Adipocyte (in vitro differentiated cells): Measurements from ENCODE around the gene RAB6B.

Experiments used
- DNase-seq: peaks from one replicate; pipeline ENCODE4 v3.0.0-alpha.2; 2015; ENCODE audit warnings: low read depth
- H3K27me3 ChIP-seq: replicated peaks from 2 replicates; pipeline ENCODE4 v1.7.0; 2013; ENCODE audit warnings: mild to moderate bottlenecking, low read length, moderate library complexity; ENCODE audit not compliant: control insufficient read depth, insufficient read depth
- H3K36me3 ChIP-seq: 2 replicates; pipeline ENCODE4 v1.7.0; 2013; ENCODE audit warnings: low read length, mild to moderate bottlenecking, moderate library complexity; ENCODE audit not compliant: control insufficient read depth, insufficient read depth, severe bottlenecking
- H3K4me1 ChIP-seq: 2 replicates; pipeline ENCODE4 v1.7.0; 2013; ENCODE audit warnings: mild to moderate bottlenecking, low read length, moderate library complexity; ENCODE audit not compliant: control insufficient read depth, insufficient read depth
- H3K4me3 ChIP-seq: 2 replicates; pipeline ENCODE4 v1.7.0; 2013; ENCODE audit warnings: mild to moderate bottlenecking, low read length, moderate library complexity
- H3K9ac ChIP-seq: 2 replicates; pipeline ENCODE4 v1.7.0; 2013; ENCODE audit warnings: mild to moderate bottlenecking, low read length, moderate library complexity
- H3K9me3 ChIP-seq: 2 replicates; pipeline ENCODE4 v1.7.0; 2013; ENCODE audit warnings: mild to moderate bottlenecking, low read length, moderate library complexity; ENCODE audit not compliant: control insufficient read depth

Gene RAB6B

DNA sequence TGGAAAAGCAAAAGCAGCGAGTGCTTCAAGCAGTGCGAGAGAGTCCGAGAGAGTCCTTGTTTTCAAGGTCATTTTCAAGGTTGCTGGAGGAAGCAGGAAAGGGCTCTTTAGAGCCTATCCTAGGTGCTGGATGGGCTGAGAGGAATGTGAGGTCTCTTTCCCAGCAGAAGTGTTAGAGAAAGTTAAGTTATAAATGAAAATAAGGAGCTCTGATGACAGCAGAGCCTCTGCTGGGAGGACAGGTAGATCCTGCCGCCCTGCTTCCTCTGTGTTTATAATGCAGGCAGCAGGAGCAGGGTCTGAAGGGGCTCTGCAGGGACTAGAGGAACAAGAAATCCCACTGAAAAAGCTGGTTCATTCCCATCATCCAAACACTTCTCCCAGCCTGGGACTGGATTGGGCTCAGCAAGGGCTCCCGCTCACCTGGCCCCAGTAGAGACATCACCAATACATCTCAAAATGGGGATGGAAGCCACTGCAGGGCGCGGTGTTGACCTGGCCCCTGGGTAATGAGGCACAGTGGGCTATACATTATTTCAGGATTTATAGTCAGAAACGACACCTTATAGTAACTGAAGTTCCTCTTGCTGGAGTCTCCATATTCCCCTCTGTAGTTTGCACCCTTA is 41.5 kb upstream of the RAB6B start:
- Histone ChIP-seq H3K36me3 (no peaks in the 10 kb centered on the region), H3K9me3 (no peaks in the 10 kb centered on the region), H3K9ac (no peak overlapping the region), H3K4me3 (no peak overlapping the region), H3K27me3 (peaks cover 4% of the 10 kb centered on the region), H3K4me1 (peaks cover 4% of the 10 kb centered on the region)
- no peak for DNase-seq

DNA sequence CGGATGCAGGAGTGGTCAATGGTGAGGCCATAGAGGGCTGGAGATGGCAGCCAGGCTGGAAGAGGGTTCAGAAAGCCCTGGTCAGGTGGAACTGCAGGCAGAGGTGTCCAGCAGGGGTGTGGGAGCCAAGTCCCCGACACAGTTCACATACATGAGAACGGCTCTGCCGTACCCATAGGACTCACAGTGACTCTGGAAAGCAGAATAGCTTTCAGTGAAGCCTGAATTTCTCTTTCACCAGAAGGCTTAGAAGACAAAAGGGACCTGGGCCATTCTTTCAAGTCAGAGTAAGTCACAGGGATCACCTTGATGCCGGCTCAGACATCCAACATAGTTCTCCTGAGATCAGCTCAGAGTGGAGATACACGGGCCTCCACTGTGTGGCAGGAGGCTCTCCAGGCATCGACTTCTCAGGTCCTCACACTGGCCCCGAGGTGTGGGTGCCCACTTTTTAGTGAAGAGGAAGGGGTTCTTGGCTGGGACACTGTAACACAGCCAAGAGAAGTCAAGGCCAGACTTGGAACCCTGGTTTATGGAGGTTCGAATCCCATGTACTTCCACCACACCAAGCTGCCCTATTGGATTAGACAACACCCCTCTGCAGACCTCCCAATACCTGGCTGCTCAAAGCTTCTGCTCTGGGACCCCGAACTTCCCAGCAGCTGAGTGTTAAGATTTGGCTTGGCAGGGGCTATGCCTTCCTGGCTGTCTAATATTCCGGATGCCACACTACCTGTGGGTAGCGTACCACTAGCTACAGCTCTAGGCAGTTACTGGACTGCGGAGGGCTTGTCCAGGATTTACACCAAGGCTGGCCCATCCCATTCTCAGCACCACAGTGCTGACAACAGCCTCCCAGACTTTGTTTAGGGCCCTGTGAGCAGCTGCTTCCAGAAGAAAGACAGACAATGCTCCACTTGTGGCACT is 40.4 kb upstream of the RAB6B start:
- no peak for DNase-seq
- peaks cover 4% of the 10 kb centered on the region for H3K4me1 ChIP-seq
- H3K36me3 ChIP-seq = no peaks in the 10 kb centered on the region
- no peak overlapping the region for H3K9ac ChIP-seq
- peaks cover 4% of the 10 kb centered on the region for H3K27me3 ChIP-seq
- H3K4me3 ChIP-seq = no peak overlapping the region
- H3K9me3 ChIP-seq = no peaks in the 10 kb centered on the region

DNA sequence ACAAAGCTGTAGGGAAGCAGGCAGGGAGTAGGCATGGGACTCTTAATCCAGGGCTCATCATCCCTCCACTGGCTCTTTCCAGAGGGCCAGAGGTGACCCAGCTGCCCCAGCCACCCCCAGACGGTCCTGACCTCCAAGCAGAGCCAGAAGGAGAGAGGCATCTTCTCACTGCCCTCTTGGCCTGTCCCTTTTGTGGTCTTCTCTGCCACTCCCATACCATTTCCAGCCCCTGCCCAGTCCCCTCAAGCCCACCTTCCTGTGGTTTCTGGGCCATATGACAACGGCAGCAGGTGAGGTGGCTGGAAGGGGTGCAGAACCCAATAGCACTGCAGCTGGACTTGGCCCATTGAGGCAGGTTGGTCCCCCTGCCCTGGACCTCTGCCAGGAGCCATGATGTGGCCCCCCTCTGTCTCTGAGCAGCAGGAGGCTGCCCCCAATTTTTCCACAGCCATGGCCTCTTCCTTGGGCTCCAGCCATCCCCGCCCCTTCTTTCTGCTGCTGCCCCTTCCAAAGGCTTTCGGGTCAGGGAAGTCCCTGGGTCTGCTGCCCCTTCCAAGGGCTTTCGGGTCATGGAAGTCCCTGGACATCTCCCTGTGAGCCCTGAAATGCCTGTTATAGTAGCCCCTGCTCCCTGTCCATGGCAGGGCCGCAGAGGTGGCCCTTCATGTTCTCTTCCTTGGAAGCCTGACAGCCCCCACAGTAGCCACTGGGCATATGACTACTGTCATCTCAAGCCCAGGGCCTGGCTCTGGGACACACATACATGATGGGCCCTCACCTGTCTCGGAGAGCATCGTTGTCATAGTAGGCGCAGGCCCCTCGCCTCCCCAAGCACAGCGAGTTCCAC is 39.5 kb upstream of the RAB6B start:
- peaks cover 7% of the 10 kb centered on the region for H3K4me1 ChIP-seq
- no peak overlapping the region for H3K9ac ChIP-seq
- H3K36me3 ChIP-seq = no peaks in the 10 kb centered on the region
- H3K4me3 ChIP-seq = no peak overlapping the region
- DNase-seq = no peak
- H3K9me3 ChIP-seq = no peaks in the 10 kb centered on the region
- H3K27me3 ChIP-seq = peaks cover 4% of the 10 kb centered on the region

DNA sequence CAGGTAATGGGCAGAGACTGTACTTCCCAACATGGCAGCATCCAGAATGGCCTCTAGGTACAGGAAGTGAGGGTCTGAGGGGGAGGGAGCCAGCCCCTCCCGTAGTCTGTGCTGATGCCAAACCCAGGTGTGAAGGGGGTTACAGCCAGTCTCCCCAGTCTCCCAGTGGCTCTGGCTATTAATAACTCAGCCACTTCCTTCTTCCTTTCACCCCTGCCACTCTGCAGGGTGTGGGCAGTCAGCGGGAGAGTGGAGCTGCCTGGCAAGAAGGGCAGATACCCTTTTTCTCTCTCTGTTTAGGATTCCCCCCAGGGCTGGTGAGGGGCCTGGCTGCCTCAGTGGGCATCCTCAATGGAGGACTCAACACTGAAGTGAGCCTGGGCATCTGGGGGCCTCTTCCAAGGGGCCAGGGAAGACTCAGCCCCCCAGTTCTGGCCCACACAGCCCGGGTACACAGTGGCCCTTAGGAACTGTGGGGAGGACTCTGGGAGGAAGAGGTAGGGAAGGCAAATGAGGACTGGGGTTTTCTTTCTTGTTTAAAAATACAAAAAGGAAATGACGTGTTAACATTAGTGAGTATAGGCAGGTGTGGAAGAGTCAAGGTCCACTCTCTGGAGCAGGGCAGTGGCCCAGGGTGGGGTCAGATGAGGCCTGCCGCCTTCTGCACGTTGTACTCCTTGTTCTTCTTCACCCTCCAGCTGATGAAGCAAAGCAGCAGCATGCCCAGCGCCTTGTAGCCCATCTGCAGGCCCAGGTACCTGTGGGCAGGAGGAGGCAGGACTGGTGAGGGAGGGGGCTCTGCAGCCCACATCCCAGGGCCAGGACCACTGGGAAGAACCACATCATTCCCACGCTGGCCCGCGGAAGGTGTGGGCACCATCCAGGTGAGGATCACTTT is 38.6 kb upstream of the RAB6B start:
- no peak overlapping the region for H3K9ac ChIP-seq
- H3K4me1 ChIP-seq = peaks cover 7% of the 10 kb centered on the region
- peaks cover 4% of the 10 kb centered on the region for H3K27me3 ChIP-seq
- H3K36me3 ChIP-seq = no peaks in the 10 kb centered on the region
- no peak for DNase-seq
- no peaks in the 10 kb centered on the region for H3K9me3 ChIP-seq
- H3K4me3 ChIP-seq = no peak overlapping the region

DNA sequence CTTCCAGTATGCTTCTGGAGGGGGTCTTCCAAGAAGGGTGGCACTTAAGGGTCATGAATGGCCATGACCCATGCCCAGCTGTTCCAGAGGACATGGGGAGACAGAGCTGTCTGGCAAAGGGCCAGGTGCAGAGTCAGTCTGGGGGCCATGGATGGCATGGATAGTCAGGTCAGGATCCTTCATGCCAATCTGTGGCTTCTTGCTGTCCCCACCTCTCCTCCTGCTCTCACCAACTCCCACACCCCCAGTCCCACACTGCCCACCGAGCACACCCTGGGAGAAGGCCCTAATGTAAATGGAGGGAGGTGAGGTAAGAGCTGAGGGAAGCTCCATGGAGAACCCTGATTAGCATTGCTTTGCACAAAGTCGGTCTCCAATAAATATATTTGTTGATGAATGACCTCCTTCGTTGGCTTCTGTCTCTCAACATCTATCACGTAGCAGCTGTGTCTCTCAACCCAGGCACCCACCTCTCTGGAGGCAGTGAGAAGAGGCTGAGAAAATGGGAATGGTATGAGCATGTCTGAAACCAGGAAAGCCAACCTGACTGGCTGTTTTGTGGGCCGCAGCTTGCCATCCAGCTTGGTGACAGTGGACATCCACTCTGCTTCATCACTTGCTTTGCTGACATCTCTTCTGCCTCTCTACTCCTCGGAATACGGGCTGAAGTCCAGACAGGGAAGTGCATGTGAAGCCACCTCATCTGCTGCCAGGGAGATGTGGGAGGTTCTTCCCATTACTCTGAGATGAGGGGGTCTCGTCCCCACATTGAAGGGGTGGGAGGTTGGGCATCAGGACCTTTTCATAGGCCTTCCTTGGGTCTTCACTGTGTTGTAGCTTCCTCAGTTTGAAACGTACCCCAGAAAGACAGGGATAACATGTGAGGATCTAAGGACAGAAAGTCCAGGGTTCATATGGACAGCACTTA is 37.7 kb upstream of the RAB6B start:
- DNase-seq = no peak
- Histone ChIP-seq H3K9ac (no peak overlapping the region), H3K4me1 (peaks cover 7% of the 10 kb centered on the region), H3K4me3 (no peak overlapping the region), H3K9me3 (no peaks in the 10 kb centered on the region), H3K27me3 (peaks cover 4% of the 10 kb centered on the region), H3K36me3 (no peaks in the 10 kb centered on the region)

DNA sequence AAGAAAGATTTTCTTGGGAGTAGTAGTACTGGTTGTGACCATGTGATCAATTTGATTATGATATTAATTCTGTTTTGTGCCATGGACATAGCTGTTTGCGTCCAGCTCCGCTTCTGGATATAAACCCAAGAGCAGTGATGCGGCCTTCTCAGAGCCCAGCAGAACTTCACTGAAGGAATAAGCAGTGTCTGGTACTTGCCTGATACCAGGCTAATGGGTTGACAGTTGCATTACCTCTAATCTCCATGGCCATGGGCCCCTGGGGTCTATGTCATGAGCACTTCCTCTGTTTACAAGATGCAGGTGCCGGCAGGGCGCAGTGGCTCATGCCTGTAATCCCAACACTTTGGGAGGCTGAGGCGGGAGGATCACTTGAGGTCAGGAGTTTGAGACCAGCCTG is 36.3 kb upstream of the RAB6B start:
- Histone ChIP-seq H3K9ac (no peak overlapping the region), H3K4me3 (no peak overlapping the region), H3K9me3 (no peaks in the 10 kb centered on the region), H3K4me1 (peaks cover 8% of the 10 kb centered on the region), H3K27me3 (peaks cover 7% of the 10 kb centered on the region), H3K36me3 (no peaks in the 10 kb centered on the region)
- no peak for DNase-seq

DNA sequence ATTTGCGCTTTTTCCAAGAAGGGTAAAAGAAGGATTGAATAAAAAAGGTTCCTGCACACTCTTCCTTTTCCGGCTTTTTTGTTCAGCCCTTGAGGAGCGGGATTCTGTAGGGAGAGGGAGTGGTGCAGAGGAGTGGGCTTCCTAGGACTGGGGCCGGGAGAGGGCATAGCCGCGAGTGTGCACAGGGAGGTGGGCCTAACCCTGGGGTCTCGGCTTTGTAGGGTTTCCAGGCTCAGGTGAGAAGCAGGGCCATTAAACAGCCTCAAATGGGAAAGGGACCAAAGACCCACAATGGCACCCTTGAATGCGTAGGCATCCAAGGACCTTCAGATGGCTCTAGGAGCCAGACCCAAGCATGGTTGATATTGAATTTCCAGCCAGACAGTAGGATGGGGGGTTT is 35.4 kb upstream of the RAB6B start:
- Histone ChIP-seq H3K36me3 (no peaks in the 10 kb centered on the region), H3K9me3 (no peaks in the 10 kb centered on the region), H3K4me3 (no peak overlapping the region), H3K4me1 (peaks cover 9% of the 10 kb centered on the region), H3K27me3 (peaks cover 3% of the 10 kb centered on the region), H3K9ac (peak overlapping the region; percentile 17)
- no peak for DNase-seq

DNA sequence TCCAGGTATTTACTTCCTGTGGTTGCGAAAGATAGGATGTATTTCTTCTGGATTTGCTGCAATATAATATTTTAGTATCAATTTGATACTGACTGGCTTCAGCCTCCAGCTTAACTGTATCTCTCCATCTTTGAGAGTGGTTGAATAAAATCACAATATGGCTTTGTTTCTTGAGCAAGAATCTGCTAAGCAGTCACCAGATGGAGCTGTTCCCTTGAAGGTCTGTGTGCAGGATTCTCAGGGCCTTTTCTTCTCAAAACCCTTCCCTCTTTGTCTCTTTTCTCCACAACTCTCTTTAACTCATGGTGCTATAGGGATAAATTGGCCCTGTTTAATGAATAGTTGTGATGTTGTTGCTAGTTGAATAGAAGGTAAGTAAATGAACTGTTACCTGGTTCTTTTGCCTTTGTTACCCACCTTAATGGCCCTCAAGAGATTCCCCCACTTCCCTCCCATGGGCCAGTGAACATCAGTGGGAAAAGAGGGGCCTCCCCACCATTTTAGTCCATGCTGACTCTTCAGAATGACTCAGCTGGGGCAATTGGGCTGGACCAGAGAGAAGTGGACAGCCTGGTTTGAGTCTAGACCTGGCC is 34.8 kb upstream of the RAB6B start:
- no peak overlapping the region for H3K4me3 ChIP-seq
- H3K9me3 ChIP-seq = no peaks in the 10 kb centered on the region
- H3K9ac ChIP-seq = peak overlapping the region; percentile 17
- peaks cover 9% of the 10 kb centered on the region for H3K4me1 ChIP-seq
- H3K36me3 ChIP-seq = no peaks in the 10 kb centered on the region
- H3K27me3 ChIP-seq = peaks cover 3% of the 10 kb centered on the region
- peak; percentile 88 for DNase-seq

DNA sequence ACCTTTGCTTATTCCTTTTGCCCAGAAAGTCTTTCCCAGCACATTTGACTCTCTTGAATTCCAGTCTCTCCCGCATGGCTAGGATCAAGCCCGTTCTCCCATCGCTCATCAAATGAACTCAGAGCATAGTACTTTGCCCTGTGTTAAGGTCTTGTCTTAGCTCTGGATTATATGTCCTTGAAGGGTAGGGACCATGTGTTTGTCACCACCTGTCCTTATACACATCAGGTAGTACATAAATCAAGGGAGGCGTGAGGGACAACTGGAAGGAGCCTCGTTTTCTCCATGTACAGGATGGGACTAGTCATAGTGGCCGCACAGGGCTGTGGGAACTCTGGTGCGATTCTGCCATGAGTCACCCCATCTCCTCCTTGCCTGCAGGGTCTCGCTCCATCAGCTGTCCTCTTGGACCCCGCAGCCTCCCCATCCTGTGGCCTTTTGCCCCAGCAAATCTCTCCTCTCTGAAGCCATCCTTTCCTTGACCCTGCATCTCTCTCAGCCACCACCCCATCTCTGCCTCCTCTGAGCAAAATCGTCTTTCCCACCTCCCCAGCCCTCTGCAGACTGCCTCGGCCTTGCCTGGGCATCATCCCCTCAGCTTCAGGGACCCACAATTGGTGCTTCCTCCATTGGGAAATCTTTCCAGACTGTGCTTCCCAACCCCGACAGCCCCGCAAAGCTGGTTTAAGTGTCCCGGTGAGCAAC is 33.4 kb upstream of the RAB6B start:
- H3K9me3 ChIP-seq = no peaks in the 10 kb centered on the region
- H3K36me3 ChIP-seq = no peaks in the 10 kb centered on the region
- H3K4me3 ChIP-seq = no peak overlapping the region
- DNase-seq = no peak
- H3K27me3 ChIP-seq = peaks cover 3% of the 10 kb centered on the region
- H3K4me1 ChIP-seq = peaks cover 9% of the 10 kb centered on the region
- H3K9ac ChIP-seq = no peak overlapping the region
